Subcutaneous adipose tissue (tissue), 4 donors: Measurements from ENCODE around the gene CIC. TPM values are rescaled to one million over a fixed set of nuclear protein-coding genes. Genes with fewer than 3 reads are reported as not detected.

Experiments used
- total RNA-seq, 4 donors: library from RNA; depleted of rRNA; stranded (reverse); fragments of >200 nt; gene quantifications; one replicate each; pipeline ENCODE4 v1.1.0, GENCODE V29; 2016
- TF ChIP-seq, protein P1 (sequence below): fragments of 450-650 bp; IDR thresholded peaks from one replicate; pipeline ENCODE4 v1.5.1; 2016; ENCODE audit warnings: low read depth, mild to moderate bottlenecking, control low read depth, antibody characterized with exemption, moderate library complexity

The CIC gene
- total RNA-seq, 4 donors from 2014 or later: 12.4 to 49.9 (median 14.9) TPM

DNA sequence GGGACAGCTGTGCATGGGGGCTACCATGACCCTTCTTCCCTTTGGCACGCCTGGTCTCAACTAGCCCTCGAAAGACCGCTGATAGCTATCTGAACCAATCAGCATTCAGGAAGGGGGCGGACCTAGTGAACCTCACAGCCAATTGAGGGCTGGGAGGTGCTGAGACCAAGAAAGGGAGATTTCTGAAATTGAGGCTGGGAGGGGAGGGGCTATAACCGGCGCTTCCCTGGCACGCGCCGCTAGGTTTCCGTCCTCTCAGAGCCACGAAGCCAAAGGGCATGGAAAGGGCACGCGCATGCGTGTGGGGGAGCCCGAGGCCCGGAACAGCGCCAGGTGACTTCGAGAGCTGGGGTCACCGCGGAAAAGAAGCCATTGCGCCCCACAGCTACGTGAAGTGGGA is 37.6 kb downstream of the CIC start:
- TF ChIP-seq, protein P1, sequence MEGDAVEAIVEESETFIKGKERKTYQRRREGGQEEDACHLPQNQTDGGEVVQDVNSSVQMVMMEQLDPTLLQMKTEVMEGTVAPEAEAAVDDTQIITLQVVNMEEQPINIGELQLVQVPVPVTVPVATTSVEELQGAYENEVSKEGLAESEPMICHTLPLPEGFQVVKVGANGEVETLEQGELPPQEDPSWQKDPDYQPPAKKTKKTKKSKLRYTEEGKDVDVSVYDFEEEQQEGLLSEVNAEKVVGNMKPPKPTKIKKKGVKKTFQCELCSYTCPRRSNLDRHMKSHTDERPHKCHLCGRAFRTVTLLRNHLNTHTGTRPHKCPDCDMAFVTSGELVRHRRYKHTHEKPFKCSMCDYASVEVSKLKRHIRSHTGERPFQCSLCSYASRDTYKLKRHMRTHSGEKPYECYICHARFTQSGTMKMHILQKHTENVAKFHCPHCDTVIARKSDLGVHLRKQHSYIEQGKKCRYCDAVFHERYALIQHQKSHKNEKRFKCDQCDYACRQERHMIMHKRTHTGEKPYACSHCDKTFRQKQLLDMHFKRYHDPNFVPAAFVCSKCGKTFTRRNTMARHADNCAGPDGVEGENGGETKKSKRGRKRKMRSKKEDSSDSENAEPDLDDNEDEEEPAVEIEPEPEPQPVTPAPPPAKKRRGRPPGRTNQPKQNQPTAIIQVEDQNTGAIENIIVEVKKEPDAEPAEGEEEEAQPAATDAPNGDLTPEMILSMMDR: no peak

DNA sequence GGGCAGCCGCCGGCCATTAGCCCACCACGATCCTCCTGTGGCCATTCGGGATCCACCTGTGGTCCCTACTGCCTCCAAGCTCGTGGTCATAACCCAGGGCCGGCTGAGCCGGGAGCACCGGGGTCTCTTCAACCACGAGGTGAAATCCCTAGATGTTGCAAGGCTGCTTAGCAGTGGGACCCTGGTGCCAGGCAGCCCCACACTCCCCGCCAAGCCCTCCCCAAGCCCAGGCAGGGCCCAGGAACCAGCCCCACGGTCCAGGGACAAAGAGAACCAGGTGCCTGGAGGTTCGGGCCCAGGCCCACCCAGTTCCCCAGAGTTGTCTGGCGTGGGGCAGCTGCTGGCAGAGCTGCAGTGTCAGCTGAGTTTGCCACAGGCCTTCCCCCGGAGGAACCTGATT is 40.6 kb downstream of the CIC start:
- TF ChIP-seq, protein P1: no peak

DNA sequence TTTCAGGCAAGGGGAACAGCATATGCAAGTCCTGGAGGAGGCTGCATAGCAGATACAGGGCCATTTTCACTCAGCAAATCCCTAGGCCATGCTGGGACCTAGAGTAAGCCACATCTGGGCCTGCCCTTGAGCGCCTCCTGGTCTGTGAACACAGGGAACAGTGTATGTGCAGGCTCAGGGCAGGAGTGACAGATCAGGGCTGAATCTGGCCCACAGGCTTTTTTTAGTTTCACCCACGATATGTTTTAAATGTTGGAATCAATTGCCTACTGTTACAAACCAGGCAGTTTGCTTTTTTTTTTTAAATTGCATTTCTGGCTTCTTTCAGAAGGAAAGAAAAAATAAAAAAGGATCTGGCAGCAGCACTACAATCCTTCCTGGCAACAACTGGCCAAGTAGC is 42.6 kb downstream of the CIC start:
- TF ChIP-seq, protein P1: no peak

DNA sequence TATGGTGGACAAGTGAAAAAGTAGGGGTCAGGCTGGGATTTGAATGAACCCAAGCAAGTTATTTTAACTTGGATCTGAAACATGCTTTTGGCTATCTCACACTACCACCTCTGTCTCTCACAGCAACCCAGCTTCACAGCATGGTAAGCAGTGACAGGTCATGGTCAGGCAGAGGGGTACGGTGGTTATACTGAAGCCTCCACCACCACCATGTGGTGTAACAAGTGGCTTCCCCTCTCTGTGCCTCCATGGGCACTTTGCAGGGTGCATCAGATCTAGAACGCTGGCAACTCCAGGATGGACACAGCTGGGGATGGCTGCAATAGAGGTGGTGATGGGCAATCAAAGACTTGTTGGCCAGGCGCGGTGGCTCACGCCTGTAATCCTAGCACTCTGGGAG is 43.3 kb downstream of the CIC start:
- TF ChIP-seq, protein P1: no peak

DNA sequence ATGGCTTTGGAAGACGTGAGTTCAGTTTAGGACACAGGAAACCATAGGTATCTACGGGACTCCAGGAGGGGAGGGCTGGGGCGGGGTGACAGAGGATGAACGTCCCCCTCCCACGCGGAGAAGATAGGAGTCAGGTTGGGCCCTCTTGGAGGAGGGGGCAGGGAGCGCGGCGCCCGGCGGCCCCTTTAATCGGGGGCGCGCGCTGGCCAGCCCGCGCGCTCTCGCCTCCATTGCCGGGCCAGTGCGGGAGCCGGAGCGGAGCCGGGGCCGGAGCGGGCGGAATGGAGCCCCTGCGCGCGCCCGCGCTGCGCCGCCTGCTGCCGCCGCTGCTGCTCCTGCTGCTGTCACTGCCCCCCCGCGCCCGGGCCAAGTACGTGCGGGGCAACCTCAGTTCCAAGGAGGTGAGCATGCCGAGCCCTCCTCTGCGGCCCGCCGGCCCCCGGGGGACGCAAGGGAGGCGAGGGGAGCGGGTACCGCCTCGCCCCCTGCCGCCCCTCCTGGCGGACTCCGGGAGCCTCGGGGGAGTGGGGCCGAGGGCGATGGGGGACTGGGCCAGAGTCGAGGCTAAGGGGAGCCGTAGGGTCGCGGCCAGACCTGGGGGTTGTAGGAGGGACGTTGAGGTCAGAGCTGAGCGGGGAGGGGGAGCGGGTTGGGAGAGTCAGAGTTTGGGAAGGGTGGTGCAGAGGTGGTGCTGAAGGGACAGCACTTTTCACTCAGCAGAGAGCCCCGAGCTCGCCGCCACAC is 44.2 kb downstream of the CIC start, which contains the start of gene TMEM145:
Gene TMEM145 (plus strand): TSS at position 214 of the 744 bp plus-strand sequence. CDS start 68 bp downstream, at position 282.
- TF ChIP-seq, protein P1: no peak

DNA sequence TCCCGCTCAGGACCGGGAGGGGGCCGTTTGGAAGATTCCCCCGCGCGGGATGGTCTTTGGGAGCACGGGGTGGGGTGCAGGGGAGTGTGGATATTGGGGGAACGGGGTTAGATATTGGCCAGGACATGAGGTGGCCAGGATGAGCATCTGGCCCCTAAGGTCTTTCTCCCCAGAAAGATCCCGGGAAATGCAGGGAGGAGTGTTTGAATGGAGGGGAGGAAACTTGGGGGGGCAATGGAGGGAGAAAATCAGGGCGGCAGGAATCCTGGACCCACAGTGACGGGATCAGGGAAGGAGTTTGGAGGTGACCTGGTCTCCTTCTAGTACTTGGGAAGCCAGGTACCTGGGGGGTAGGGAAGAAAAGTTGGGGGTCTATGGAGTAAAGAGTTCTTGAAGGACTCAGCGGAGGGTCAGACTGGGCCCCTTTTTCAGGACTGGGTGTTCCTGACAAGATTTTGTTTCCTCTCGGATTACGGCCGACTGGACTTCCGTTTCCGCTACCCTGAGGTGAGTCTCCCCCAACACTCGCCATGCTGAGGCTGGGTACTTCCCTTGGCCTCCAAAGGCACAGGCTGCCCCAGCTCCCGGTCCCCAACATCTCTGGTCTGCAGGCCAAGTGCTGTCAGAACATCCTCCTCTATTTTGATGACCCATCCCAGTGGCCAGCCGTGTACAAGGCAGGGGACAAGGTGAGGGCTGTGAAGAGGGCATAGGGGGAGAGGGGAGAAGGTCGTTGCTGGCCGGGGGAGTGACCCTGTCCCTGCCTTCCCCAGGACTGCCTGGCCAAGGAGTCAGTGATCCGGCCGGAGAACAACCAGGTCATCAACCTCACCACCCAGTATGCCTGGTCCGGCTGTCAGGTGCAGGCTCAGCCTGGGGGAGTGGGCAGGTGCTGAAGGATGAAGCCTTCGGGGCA is 45.0 kb downstream of the CIC start:
- TF ChIP-seq, protein P1: no peak

DNA sequence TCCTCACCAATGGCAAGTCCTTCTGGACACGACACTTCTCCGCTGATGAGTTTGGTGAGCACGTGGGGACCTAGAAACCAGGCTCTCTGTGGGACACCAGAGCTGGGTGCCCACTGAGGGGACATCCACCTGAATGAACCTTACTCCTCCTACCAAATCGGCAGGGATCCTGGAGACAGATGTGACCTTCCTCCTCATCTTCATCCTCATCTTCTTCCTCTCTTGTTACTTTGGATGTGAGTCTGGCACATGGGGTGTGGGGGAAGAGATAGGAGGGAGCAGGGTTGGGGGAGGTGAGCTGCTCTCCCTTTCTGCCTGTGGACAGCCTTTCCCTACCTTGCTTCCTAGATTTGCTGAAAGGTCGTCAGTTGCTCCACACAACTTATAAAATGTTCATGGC is 46.0 kb downstream of the CIC start:
- TF ChIP-seq, protein P1: no peak
